Naive thymus-derived CD8-positive, alpha-beta T cell (primary cell): ENCODE measurements around the gene TIFAB. TPM values are rescaled to one million over a fixed set of nuclear protein-coding genes. Genes with fewer than 3 reads are reported as not detected.

ENCODE experiments used
- ATAC-seq, 2 donors: fragments of 150-1000 bp; cut with Tn5 transposase in 1 of 2; sonication (Bioruptor Pico), chemical (Tn5 transposase) in 1 of 2; 1 replicate in 1 of 2; 2 replicates in 1 of 2; pipeline ENCODE4 v1.10.0; 2021; ENCODE audit warnings: mild to moderate bottlenecking in 2 of 2, moderate library complexity in 2 of 2
- POLR2A ChIA-PET: fragments of 350-600 bp; sonication (Branson Sonifier 250); formaldehyde crosslinking; loops from one replicate; lab custom pipeline; 2021; ENCODE audit warnings: antibody characterized with exemption; lab: Charles Lee
- DNase-seq, 10 donors: peaks; one replicate each; pipeline versions ENCODE4 v3.0.0 to v3.0.0-alpha.2; 2020 to 2022
- H3K27ac Mint-ChIP-seq, 10 donors: one replicate each; pipeline ENCODE4 v1.8.0; 2020 to 2022; ENCODE audit warnings: mild to moderate bottlenecking in 10 of 10, mixed read lengths in 10 of 10, moderate library complexity in 4 of 10, inconsistent platforms in 1 of 10
- H3K27me3 Mint-ChIP-seq, 5 donors: one replicate each; pipeline ENCODE4 v1.8.0; 2021 to 2022; ENCODE audit warnings: mixed read lengths in 5 of 5
- H3K36me3 Mint-ChIP-seq, 3 donors: one replicate each; pipeline ENCODE4 v1.8.0; 2020 to 2022; ENCODE audit warnings: mixed read lengths in 3 of 3, mild to moderate bottlenecking in 2 of 3, inconsistent platforms in 1 of 3
- H3K4me1 Mint-ChIP-seq, 4 donors: one replicate each; pipeline ENCODE4 v1.8.0; 2021 to 2022; ENCODE audit warnings: mixed read lengths in 4 of 4
- H3K4me3 Mint-ChIP-seq, 10 donors: one replicate each; pipeline ENCODE4 v1.8.0; 2020 to 2022; ENCODE audit warnings: mild to moderate bottlenecking in 10 of 10, mixed read lengths in 10 of 10, moderate library complexity in 6 of 10, inconsistent platforms in 1 of 10
- H3K9me3 Mint-ChIP-seq, 9 donors: one replicate each; pipeline ENCODE4 v1.8.0; 2020 to 2022; ENCODE audit warnings: mixed read lengths in 9 of 9, mild to moderate bottlenecking in 3 of 9, inconsistent platforms in 1 of 9, moderate library complexity in 1 of 9
- polyA plus RNA-seq, 3 donors: library from polyadenylated mRNA; unstranded; fragments of 300-500 nt; fragmentation: Illumina TruSeq; gene quantifications; one replicate each; pipeline ENCODE4 v1.2.3, GENCODE V29; 2021
- total RNA-seq, 8 experiments: library from RNA in 2 of 8; stranded (reverse) in 2 of 8; gene quantifications; one replicate each; pipeline ENCODE4 v1.2.3 and lab custom pipeline; 2021 to 2026

The TIFAB gene
- total and polyA plus RNA-seq, 5 experiments from 2014 or later: not detected

DNA sequence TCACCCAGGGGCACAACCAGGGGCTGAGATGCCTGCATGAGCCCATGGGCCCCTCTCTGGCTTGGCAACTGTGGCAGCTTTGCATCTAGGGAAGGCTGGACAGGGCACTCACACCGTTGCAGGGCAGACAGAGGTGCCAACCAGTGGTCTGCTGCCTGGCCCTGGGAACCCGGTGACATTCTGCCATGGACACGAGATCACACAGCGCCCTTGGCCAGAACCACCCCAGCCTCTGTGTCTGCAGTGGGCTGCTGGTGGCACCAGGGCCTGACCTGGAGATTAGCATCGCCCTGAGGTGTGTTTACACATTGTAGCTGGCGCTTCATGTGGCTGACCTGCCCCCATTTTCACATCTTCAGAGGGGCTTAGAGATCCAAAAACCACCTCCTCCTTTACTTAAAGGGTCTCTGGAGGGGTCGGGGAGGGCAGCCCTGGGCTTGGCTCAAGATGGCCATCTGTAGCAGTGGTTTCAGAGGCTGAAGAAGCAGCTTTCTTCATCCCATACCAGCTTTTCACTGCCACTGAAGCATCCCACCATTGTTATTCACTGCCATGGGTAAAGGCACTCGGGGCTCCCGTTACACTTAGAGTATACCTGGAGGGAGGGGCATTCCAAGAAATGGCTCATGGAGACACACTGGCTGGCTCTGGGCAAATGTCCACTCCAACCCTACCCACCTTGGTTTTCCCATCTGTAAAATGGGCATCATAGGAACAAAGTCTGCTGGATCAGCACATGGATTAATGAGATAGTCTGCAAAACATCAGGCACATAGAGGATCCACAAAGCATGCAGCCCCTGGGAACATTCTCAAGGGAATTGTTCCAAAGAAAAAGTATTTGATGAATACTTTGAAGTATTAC is 16.5 kb downstream of the TIFAB start:
- ATAC-seq (no peak), DNase-seq (no peak)
- POLR2A ChIA-PET: no interaction called here
- no peaks in the 10 kb centered on the region for H3K9me3 Mint-ChIP-seq
- peaks cover 4 to 22% (median 14%) of the 10 kb centered on the region in 5 donors for H3K27me3 Mint-ChIP-seq
- H3K36me3 Mint-ChIP-seq: no peaks in the 10 kb centered on the region
- no peak overlapping the region for H3K27ac Mint-ChIP-seq
- no peak overlapping the region for H3K4me3 Mint-ChIP-seq
- H3K4me1 Mint-ChIP-seq: peaks cover 0 to 9% (median 0%) of the 10 kb centered on the region in 4 donors

DNA sequence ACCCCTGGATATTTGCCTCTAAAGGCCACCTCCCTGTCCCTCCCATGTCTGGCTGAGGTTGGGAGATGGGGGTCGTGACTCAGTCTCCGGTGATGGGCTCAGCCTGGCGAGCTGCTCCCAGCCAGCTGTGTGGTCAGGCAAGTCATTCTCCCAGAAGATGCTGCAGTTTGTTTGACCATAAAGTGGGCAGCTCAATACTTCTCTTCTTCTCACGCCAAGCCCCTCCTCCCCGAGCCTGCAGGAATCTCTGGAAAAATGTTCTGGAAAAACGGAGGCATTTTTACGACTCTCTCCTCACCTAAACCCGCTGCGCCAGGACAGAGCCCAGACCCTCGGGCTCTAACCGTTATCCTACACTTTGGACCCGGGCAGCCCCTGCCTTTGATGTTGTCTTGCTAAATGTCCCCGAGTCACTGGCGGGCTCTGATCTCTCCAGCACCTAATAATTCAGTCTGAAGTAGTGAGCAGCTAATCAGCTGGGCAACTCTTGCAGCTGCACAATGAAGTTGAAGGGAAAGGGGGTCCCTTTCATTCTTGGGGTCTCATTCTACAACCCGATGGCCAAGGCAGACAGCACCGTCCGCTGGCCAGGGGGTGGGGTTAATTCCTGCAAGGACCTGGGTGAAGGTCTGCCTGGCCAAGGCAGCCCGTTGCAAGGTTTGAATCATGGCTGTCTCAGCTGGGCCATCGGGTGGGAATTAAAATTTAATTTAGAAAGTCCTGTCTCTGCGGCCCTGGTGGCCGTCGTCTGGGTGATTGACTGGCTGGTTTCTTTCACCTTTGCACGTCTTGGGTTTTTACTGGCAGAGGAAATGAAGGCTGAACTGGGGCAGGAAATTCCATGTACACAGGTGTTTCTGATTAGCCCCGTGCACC is 17.3 kb downstream of the TIFAB start:
- Mint-ChIP-seq H3K27ac (peak overlapping the region in 1 of 10 donors; percentile 74), H3K9me3 (peaks cover 0 to under 1% (median 0%) of the 10 kb centered on the region in 9 donors), H3K36me3 (no peaks in the 10 kb centered on the region), H3K4me1 (peaks cover 0 to 9% (median 0%) of the 10 kb centered on the region in 4 donors), H3K27me3 (peaks cover 4 to 22% (median 14%) of the 10 kb centered on the region in 5 donors), H3K4me3 (no peak overlapping the region)
- POLR2A ChIA-PET: no interaction called here
- DNase-seq (peak in 1 of 10 donors; percentile 9), ATAC-seq (no peak)

DNA sequence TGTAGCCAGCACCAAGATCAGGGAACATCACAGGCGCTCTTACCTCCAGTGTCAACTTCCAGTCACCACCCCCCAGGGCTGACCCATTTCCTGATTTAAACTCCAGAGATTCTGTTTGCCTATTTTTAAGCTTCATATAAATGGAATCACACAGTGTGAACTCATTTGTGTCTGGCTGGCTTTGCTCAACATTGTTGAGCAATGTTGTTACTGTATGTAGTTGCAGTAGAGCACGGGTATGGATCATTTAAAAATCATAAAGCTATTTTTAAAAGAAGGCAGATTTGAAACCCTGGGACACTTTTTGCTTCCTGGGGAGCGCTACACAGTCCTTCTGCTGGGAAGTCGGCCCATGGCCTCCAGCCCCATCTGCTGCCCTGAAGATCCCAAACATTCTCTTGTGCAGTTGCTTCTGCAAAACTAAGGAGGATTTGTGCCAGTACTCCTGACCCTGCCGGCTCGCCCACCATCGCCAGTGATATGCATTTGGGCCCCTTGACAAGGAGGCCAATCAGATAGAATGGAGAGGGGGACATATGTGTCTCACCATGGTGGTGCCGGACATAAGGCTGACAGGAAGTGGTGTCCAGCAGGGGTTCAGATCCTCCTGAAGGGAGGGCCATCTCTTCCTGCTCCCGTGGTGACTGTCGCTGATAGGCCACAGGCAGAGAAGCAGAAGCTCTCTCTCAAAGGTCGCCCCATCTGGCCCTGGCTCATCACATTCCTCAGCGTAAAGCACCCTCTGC is 18.3 kb downstream of the TIFAB start:
- Mint-ChIP-seq H3K36me3 (peaks cover 0 to 3% (median 2%) of the 10 kb centered on the region in 3 donors), H3K9me3 (peaks cover 0 to 5% (median 2%) of the 10 kb centered on the region in 9 donors), H3K27me3 (peaks cover 4 to 22% (median 14%) of the 10 kb centered on the region in 5 donors), H3K27ac (no peak overlapping the region), H3K4me3 (no peak overlapping the region), H3K4me1 (peaks cover 0 to 9% (median 0%) of the 10 kb centered on the region in 4 donors)
- no peak for DNase-seq
- ATAC-seq: no peak
- POLR2A ChIA-PET: no interaction called here

DNA sequence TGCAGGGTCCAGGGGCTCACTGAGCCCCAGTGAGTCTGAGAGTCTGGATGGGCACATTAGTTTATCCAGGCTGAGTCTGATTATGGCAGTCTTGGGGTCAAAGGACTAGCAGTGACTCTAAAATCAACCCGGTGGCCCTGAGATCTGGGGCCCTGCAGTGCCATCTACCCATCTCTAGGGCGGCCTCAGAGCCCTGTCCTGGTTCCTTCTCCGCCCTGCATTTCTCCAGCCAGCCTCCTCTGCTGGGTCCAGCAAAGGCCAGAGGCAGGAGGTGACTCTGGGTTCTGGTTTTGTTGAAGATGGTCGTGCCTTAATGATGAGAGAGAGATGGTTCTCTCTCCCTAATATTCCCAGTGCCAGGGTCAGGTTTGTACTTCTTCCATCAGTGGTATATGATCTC is 20.0 kb downstream of the TIFAB start:
- Mint-ChIP-seq H3K4me1 (no peaks in the 10 kb centered on the region), H3K9me3 (peaks cover 2 to 12% (median 7%) of the 10 kb centered on the region in 9 donors), H3K36me3 (peaks cover 0 to 7% (median 3%) of the 10 kb centered on the region in 3 donors), H3K27me3 (peaks cover 4 to 22% (median 10%) of the 10 kb centered on the region in 5 donors), H3K4me3 (no peak overlapping the region), H3K27ac (no peak overlapping the region)
- DNase-seq: no peak
- no peak for ATAC-seq
- POLR2A ChIA-PET: no interaction called here

DNA sequence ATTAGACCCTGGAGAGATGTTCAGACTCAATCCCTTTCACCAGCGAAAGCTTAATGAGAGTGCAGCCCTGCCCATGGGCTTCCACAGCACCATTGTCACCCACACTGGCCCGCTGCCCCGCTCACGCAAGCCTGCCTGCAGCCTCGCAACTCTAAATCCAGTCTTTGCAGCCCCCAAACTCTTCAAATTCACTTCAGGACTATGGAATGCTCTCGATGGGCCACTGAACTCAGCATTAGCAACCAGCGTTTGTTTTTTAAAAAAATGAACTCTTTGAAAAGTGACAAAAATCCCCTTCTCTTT is 22.1 kb downstream of the TIFAB start:
- DNase-seq (no peak), ATAC-seq (no peak)
- POLR2A ChIA-PET: no interaction called here
- peaks cover 5 to 21% (median 6%) of the 10 kb centered on the region in 5 donors for H3K27me3 Mint-ChIP-seq
- peak overlapping the region in 1 of 10 donors; percentile 29 for H3K27ac Mint-ChIP-seq
- peaks cover 0 to 7% (median 3%) of the 10 kb centered on the region in 3 donors for H3K36me3 Mint-ChIP-seq
- peaks cover 0 to 4% (median under 1%) of the 10 kb centered on the region in 4 donors for H3K4me1 Mint-ChIP-seq
- H3K9me3 Mint-ChIP-seq: peaks cover 2 to 12% (median 7%) of the 10 kb centered on the region in 9 donors
- H3K4me3 Mint-ChIP-seq: no peak overlapping the region

DNA sequence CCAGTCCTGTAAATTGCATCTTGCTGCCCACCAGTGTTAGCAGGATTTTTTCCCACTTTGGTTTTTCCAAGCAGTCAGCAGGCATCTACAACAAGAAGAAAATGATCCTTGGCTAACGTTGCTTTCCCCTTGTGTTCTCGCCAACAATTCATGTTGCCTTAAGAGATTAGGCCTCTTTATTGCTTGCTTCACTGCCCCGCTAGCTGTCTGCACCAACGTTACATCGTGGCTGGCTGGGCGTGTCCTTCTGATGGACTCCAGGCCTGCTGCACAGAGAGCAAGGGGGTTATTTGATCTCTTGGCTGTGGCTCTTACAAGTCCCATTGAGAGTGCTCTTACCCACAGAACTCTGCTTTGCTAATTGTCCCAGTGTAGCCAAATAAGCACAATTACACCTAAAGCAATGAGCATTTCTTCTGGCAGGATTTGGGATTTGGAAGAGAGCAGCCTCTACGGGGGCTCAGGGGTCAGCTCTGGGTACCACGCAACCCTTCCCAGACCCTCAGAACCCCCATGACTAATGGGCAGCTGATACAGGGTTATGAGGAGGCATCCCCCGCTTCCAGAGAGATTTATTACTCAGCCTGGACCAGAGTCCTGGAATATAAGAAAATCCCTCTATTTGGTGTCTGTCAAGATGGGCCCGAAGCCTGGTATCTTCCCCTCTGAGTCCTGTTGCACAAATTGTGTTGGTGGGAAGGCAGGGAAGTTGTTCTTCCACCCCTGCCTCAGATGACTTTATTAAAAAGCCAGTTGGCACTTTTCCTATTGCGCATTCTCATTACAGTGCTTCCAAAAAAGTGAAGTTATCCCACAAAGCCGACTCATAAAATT is 22.6 kb downstream of the TIFAB start:
- Mint-ChIP-seq H3K27ac (no peak overlapping the region), H3K9me3 (peaks cover 2 to 12% (median 7%) of the 10 kb centered on the region in 9 donors), H3K36me3 (peaks cover 0 to 7% (median 3%) of the 10 kb centered on the region in 3 donors), H3K27me3 (peaks cover 1 to 15% (median 8%) of the 10 kb centered on the region in 5 donors), H3K4me3 (no peak overlapping the region), H3K4me1 (peaks cover 0 to 4% (median under 1%) of the 10 kb centered on the region in 4 donors)
- POLR2A ChIA-PET: no interaction called here
- ATAC-seq: no peak
- DNase-seq: no peak

DNA sequence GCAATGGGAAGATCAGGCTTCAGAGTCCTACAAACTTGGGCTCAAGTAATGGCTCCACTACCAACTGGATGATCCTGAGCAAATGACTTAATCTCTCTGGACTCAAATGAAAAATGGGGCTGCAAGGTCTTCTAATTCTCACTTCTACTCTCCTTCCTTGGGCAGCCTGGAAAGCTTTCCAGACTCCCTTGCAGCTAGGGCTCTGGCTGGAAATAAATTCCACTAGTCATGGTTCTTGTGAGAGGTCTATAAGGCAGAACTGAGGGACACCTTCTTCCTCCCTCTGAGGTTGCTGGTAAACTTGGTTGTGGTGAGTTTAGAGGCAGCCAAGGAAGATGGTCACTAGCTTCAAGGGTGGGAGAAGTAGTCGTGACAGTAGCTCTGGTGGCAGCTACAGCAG is 23.6 kb downstream of the TIFAB start:
- H3K4me1 Mint-ChIP-seq: peaks cover 0 to 4% (median under 1%) of the 10 kb centered on the region in 4 donors
- DNase-seq: no peak
- POLR2A ChIA-PET: no interaction called here
- ATAC-seq: no peak
- H3K27me3 Mint-ChIP-seq: peaks cover 1 to 21% (median 10%) of the 10 kb centered on the region in 5 donors
- peaks cover 0 to 7% (median 3%) of the 10 kb centered on the region in 3 donors for H3K36me3 Mint-ChIP-seq
- peaks cover 2 to 12% (median 7%) of the 10 kb centered on the region in 9 donors for H3K9me3 Mint-ChIP-seq
- H3K27ac Mint-ChIP-seq: no peak overlapping the region
- no peak overlapping the region for H3K4me3 Mint-ChIP-seq

DNA sequence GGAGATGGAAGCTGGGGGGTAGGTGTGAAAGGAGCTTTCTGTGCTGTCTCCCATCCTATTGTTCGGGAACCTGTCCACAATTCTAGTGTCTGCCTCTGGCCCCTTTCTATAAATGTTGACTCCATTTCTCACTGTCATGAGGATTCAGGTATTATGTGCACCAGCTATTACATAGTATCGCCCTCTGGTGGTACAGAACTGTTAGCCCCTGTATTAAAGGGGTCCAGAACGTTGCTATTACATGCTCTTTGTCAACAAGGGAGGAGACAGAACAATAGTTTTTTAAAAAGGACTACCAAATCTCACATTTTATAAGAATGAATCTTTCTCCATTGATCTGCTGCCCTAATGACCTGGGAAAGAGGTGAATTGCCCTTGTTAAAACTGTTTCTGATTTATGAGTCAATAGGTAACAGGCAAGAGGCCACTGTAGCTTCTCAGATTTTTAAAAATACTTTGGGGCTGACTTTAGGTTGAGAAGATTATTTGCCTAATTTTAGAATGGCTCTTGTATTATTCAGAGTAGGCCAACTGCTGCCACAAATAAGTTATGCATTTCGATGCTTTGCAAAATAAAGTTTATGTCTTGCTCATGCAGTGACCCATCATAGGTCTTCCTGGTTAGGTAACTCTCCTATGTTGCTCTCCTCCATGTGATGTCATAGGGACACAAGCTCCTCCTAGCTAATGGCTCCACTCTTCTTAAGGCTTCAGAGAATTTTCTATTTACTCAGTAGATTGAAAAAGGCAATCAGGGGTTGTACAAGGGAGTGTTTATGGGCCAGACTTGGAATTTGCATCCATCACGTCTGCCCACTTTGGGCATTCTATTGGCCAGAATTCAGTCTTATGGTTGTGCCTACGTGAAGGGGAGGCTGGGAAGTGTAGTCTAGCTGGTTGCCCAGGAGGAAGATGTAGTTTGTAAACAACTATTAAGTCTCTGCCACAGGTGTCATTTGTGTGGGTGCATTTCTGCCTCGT is 25.8 kb downstream of the TIFAB start:
- peaks cover 8 to 33% (median 18%) of the 10 kb centered on the region in 5 donors for H3K27me3 Mint-ChIP-seq
- peaks cover 0 to 7% (median 3%) of the 10 kb centered on the region in 3 donors for H3K36me3 Mint-ChIP-seq
- peaks cover 0 to 7% (median under 1%) of the 10 kb centered on the region in 4 donors for H3K4me1 Mint-ChIP-seq
- POLR2A ChIA-PET: no interaction called here
- H3K9me3 Mint-ChIP-seq: peaks cover 2 to 12% (median 7%) of the 10 kb centered on the region in 9 donors
- no peak overlapping the region for H3K4me3 Mint-ChIP-seq
- H3K27ac Mint-ChIP-seq: peak overlapping the region in 2 of 10 donors; percentile 5 to 24
- peak; percentile 84 for ATAC-seq
- DNase-seq: peak in 6 of 10 donors; percentile 6 to 49 (median 32)

DNA sequence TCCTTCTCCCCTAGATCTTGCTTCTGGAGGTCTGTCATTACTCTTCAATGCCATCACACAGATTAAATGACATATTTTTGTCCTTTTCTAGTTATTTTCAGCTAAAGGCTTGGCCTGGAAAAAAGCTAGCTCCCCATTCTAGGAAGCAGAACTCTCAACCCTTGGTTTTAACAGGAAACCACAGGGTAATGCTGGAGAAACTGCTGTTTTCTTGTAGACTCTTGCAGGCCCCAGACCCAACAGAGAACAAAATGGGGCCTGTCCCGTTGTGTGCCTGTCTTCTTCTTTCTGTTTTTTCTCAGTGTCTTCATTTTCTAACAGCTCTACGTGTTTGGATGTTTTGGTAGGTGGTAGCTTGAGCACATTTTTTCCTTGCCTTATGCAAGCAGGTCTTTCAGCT is 26.5 kb downstream of the TIFAB start:
- peak overlapping the region in 2 of 10 donors; percentile 5 to 24 for H3K27ac Mint-ChIP-seq
- peaks cover 2 to 16% (median 7%) of the 10 kb centered on the region in 9 donors for H3K9me3 Mint-ChIP-seq
- no peak for ATAC-seq
- DNase-seq: no peak
- no peak overlapping the region for H3K4me3 Mint-ChIP-seq
- H3K4me1 Mint-ChIP-seq: peaks cover 0 to 7% (median under 1%) of the 10 kb centered on the region in 4 donors
- H3K27me3 Mint-ChIP-seq: peaks cover 8 to 41% (median 15%) of the 10 kb centered on the region in 5 donors
- H3K36me3 Mint-ChIP-seq: peaks cover 0 to 7% (median 5%) of the 10 kb centered on the region in 3 donors
- POLR2A ChIA-PET: no interaction called here

DNA sequence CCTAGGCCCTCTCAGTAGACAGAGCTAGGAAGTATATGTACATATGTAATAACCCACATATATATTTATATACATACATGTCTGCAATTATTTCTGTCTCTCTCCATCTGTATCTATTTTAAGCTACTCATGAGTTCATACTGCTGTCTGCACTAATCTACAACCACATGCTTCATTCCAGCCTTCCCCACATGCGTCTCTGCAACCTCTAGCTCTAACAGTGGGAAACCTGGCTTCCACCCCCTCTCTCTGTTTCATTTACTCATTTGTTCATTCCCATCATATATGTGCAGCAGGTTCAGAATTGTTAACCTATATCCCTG is 28.3 kb downstream of the TIFAB start:
- Mint-ChIP-seq H3K27ac (no peak overlapping the region), H3K27me3 (peaks cover 12 to 57% (median 24%) of the 10 kb centered on the region in 5 donors), H3K4me1 (peaks cover 0 to 7% (median under 1%) of the 10 kb centered on the region in 4 donors), H3K9me3 (peaks cover 3 to 30% (median 10%) of the 10 kb centered on the region in 9 donors), H3K4me3 (no peak overlapping the region), H3K36me3 (peaks cover 3 to 17% (median 10%) of the 10 kb centered on the region in 3 donors)
- DNase-seq (no peak), ATAC-seq (no peak)
- POLR2A ChIA-PET: no interaction called here
